HCT116 (cell line): ENCODE results near the gene AXIN2. TPM values are rescaled to one million over a fixed set of nuclear protein-coding genes. Genes with fewer than 3 reads are reported as not detected.

ENCODE experiments used
- ATAC-seq: fragments of 200-7000 bp; cut with Tn5 transposase; 2 replicates; pipeline ENCODE4 v1.9.1; 2020; ENCODE audit warnings: mild to moderate bottlenecking, moderate library complexity
- BruUV-seq: library from RNA; stranded (reverse); fragments of 400-500 nt; replicated peaks from 2 replicates; lab custom pipeline; 2021; lab: Mats Ljungman, UMichigan
- CTCF ChIA-PET: fragments of 300-600 bp; sonication (Branson Sonifier 250); formaldehyde crosslinking; loops from one replicate; lab custom pipeline; 2021; ENCODE audit warnings: antibody characterized with exemption; lab: Charles Lee
- POLR2A ChIA-PET: fragments of 300-600, 350-600 bp; sonication (Branson Sonifier 250); formaldehyde crosslinking; loops from one replicate; lab custom pipeline; 2021; ENCODE audit warnings: antibody characterized with exemption; lab: Charles Lee
- RAD21 ChIA-PET, 2 experiments: fragments of 300-600 bp; sonication (Branson Sonifier 250); formaldehyde crosslinking; loops; one replicate each; lab custom pipeline; 2023; ENCODE audit warnings: low total read pairs in 2 of 2; ENCODE audit not compliant: uncharacterized antibody in 2 of 2, unreplicated experiment in 2 of 2, low non-redundant PET in 1 of 2; lab: Charles Lee
- DNase-seq: peaks from one replicate; pipeline ENCODE4 v3.0.0-alpha.2; 2010; ENCODE audit warnings: low read depth, low spot score
- H2AFZ ChIP-seq: fragments of 200-600 bp; shearing (Covaris generic), sonication (generic); 2 replicates; pipeline ENCODE4 v1.6.1; 2017; ENCODE audit warnings: low read depth, mixed run types, mixed read lengths, antibody characterized with exemption, low read length; ENCODE audit not compliant: poor library complexity, severe bottlenecking
- H3K27ac ChIP-seq: 2 replicates; pipeline ENCODE4 v1.5.1; 2012; ENCODE audit warnings: low read depth, low read length
- H3K27me3 ChIP-seq: fragments of 200-600 bp; sonication (generic); 2 replicates; pipeline ENCODE4 v1.6.1; 2016; ENCODE audit warnings: mixed run types, low read length, mixed read lengths; ENCODE audit not compliant: insufficient read depth
- H3K36me3 ChIP-seq, 2 experiments: fragments of 200-500 bp in 1 of 2; fragments of 200-600 bp in 1 of 2; sonication (Bioruptor generic) in 1 of 2; sonication (generic) in 1 of 2; 2 replicates each; pipeline versions ENCODE4 v1.5.1 to v1.6.1; 2014 to 2016; ENCODE audit warnings: low read length in 2 of 2, inconsistent platforms in 1 of 2, mixed read lengths in 1 of 2, mixed run types in 1 of 2; ENCODE audit not compliant: insufficient read depth in 2 of 2, control insufficient read depth in 1 of 2
- H3K4me1 ChIP-seq, 2 experiments: fragments of 200-600 bp in 1 of 2; sonication (generic) in 1 of 2; 2 replicates each; pipeline versions ENCODE4 v1.5.1 to v1.6.1; 2012 to 2017; ENCODE audit warnings: low read length in 2 of 2, inconsistent platforms in 1 of 2, mild to moderate bottlenecking in 1 of 2, mixed read lengths in 1 of 2, mixed run types in 1 of 2, moderate library complexity in 1 of 2; ENCODE audit not compliant: insufficient read depth in 2 of 2, control insufficient read depth in 1 of 2
- H3K4me2 ChIP-seq: fragments of 200-600 bp; sonication (generic); 2 replicates; pipeline ENCODE4 v1.6.1; 2017; ENCODE audit warnings: mixed run types, low read length, mixed read lengths
- H3K4me3 ChIP-seq, 2 experiments: fragments of 200-600 bp in 1 of 2; sonication (generic) in 1 of 2; replicated peaks in 1 of 2; 2 replicates each; pipeline ENCODE4 v1.5.1; 2011 to 2016; ENCODE audit warnings: low read length in 2 of 2, control low read depth in 1 of 2, low read depth in 1 of 2, mild to moderate bottlenecking in 1 of 2, mixed read lengths in 1 of 2, mixed run types in 1 of 2
- H3K79me2 ChIP-seq: fragments of 200-600 bp; sonication (generic); 2 replicates; pipeline ENCODE4 v1.6.1; 2017; ENCODE audit warnings: mild to moderate bottlenecking, mixed run types, low read length, moderate library complexity, mixed read lengths; ENCODE audit not compliant: insufficient read depth
- H3K9ac ChIP-seq: fragments of 200-600 bp; sonication (generic); 2 replicates; pipeline ENCODE4 v1.6.1; 2016; ENCODE audit warnings: low read length, mixed read lengths
- H3K9me2 ChIP-seq: fragments of 200-600 bp; sonication (generic), shearing (Covaris generic); 2 replicates; pipeline ENCODE4 v1.6.1; 2017; ENCODE audit warnings: mixed run types, mild to moderate bottlenecking, moderate library complexity; ENCODE audit not compliant: insufficient read depth
- H3K9me3 ChIP-seq, 2 experiments: fragments of 200-500 bp in 1 of 2; fragments of 200-600 bp in 1 of 2; sonication (Bioruptor generic) in 1 of 2; sonication (generic) in 1 of 2; 2 replicates each; pipeline ENCODE4 v1.6.1; 2014 to 2017; ENCODE audit warnings: low read length in 2 of 2, mixed read lengths in 2 of 2, inconsistent platforms in 1 of 2, low read depth in 1 of 2, mild to moderate bottlenecking in 1 of 2, mixed run types in 1 of 2, moderate library complexity in 1 of 2; ENCODE audit not compliant: control insufficient read depth in 1 of 2, insufficient read depth in 1 of 2
- H4K20me1 ChIP-seq: fragments of 200-600 bp; sonication (generic), shearing (Covaris generic); 2 replicates; pipeline ENCODE4 v1.6.1; 2017; ENCODE audit warnings: mixed run types, mild to moderate bottlenecking, moderate library complexity; ENCODE audit not compliant: insufficient read depth
- ATF3 ChIP-seq: IDR thresholded peaks from 2 replicates; pipeline ENCODE4 v1.6.1; 2012
- CEBPB ChIP-seq: IDR thresholded peaks from 2 replicates; pipeline ENCODE4 v1.6.1; 2012; ENCODE audit warnings: low read depth
- CTCF ChIP-seq, 3 experiments: fragments of 200-600 bp in 1 of 3; sonication (generic) in 1 of 3; IDR thresholded peaks in 2 of 3; conservative IDR thresholded peaks in 1 of 3; 2 replicates each; pipeline ENCODE4 v1.5.1; 2012 to 2017; ENCODE audit warnings: low read depth in 2 of 3, low read length in 2 of 3, antibody characterized with exemption in 1 of 3, borderline replicate concordance in 1 of 3, control low read depth in 1 of 3, mild to moderate bottlenecking in 1 of 3, mixed read lengths in 1 of 3, mixed run types in 1 of 3, moderate library complexity in 1 of 3; ENCODE audit not compliant: insufficient read depth in 1 of 3
- EGR1 ChIP-seq: IDR thresholded peaks from 2 replicates; pipeline ENCODE4 v1.6.1; 2012; ENCODE audit warnings: low read depth
- EZH2 ChIP-seq: fragments of 200-600 bp; sonication (generic); IDR thresholded peaks from 2 replicates; pipeline ENCODE4 v1.6.1; 2017; ENCODE audit warnings: antibody characterized with exemption, mixed run types
- FOSL1 ChIP-seq: IDR thresholded peaks from 2 replicates; pipeline ENCODE4 v1.6.1; 2012; ENCODE audit warnings: low read depth
- MAX ChIP-seq: IDR thresholded peaks from 2 replicates; pipeline ENCODE4 v1.6.1; 2012
- RAD21 ChIP-seq: IDR thresholded peaks from 2 replicates; pipeline ENCODE4 v1.6.1; 2012; ENCODE audit warnings: low read depth, mild to moderate bottlenecking
- intact Hi-C: fragments of 100-400 bp; cut with micrococcal nuclease; formaldehyde crosslinking; loops from 2 replicates; pipeline ENCODE4 v1.10.0; 2022
- total RNA-seq: library from RNA; stranded (reverse); gene quantifications from one replicate; pipeline ENCODE4 v1.2.1, GENCODE V29; 2021; ENCODE audit not compliant: unreplicated experiment

The AXIN2 gene
- total RNA-seq, 1 experiment from 2014 or later = 7.1 TPM

GRCh38 chr17:65593092-65593854 lies 31.8 kb upstream of the AXIN2 start:
- H3K9ac ChIP-seq = no peak overlapping the region
- H3K9me3 ChIP-seq = no peaks in the 10 kb centered on the region
- intact Hi-C loops = no loop called here
- H3K27me3 ChIP-seq = no peaks in the 10 kb centered on the region
- H3K4me2 ChIP-seq = no peak overlapping the region
- DNase-seq = no peak
- peaks cover 9 to 15% of the 10 kb centered on the region in 2 experiments for H3K4me1 ChIP-seq
- CTCF ChIA-PET = no interaction called here
- H3K27ac ChIP-seq = no peak overlapping the region
- no peaks in the 10 kb centered on the region for H3K9me2 ChIP-seq
- POLR2A ChIA-PET = no interaction called here
- RAD21 ChIA-PET = interaction anchor here in 1 of 2 experiments (0.5 kb wide), 1 partner anchor 302 kb away, joined by 4 read pairs; no protein-coding TSS in a partner anchor
- no TSS peak for BruUV-seq
- no peaks in the 10 kb centered on the region for H3K36me3 ChIP-seq
- TF ChIP-seq FOSL1 (no peak), CEBPB (no peak), MAX (no peak), EZH2 (no peak), EGR1 (no peak), ATF3 (no peak), CTCF (IDR thresholded peaks at IDR 0.05 in 2 of 3, conservative IDR thresholded peaks at IDR 0.05 in 1 of 3; ENCODE audit: borderline replicate concordance in 1 of 3, insufficient read depth in 1 of 3, low read depth in 2 of 3, low read length in 2 of 3) (no peak), RAD21 (no peak)
- TF ChIP-seq, all 23 proteins: peak for 0
- Histone ChIP-seq H2AFZ (no peak overlapping the region), H4K20me1 (no peaks in the 10 kb centered on the region), H3K4me3 (no peak overlapping the region), H3K79me2 (no peaks in the 10 kb centered on the region)
- ATAC-seq = no peak
